GM12874 (cell line): ENCODE measurements around the gene RBFA.

Experiments
- TF ChIP-seq, protein P1 (sequence below): IDR thresholded peaks from 2 replicates; pipeline ENCODE4 v1.5.1; 2011; ENCODE audit warnings: low read depth, mild to moderate bottlenecking, control low read depth, low read length, moderate library complexity; ENCODE audit not compliant: insufficient read depth

Gene RBFA

DNA sequence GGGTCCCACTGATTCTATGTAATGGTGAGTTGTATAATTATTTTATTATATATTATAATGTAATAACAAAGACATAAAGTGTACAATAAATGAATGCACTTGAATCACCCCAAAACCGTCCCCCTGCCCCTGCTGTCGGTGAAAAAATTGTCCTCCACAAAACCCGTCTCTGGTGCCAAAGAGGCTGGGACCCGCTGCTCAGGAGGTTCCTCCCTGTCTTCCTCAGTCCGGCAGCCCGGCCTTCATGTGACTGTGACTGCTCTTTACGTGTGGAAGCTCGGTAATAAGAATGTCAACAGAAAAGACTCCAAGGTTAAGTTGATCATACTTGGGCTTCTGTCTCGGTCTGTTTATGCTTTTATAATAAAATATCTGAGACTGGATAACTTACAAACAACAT, 42.1 kb downstream of the RBFA start:
- TF ChIP-seq, protein P1, sequence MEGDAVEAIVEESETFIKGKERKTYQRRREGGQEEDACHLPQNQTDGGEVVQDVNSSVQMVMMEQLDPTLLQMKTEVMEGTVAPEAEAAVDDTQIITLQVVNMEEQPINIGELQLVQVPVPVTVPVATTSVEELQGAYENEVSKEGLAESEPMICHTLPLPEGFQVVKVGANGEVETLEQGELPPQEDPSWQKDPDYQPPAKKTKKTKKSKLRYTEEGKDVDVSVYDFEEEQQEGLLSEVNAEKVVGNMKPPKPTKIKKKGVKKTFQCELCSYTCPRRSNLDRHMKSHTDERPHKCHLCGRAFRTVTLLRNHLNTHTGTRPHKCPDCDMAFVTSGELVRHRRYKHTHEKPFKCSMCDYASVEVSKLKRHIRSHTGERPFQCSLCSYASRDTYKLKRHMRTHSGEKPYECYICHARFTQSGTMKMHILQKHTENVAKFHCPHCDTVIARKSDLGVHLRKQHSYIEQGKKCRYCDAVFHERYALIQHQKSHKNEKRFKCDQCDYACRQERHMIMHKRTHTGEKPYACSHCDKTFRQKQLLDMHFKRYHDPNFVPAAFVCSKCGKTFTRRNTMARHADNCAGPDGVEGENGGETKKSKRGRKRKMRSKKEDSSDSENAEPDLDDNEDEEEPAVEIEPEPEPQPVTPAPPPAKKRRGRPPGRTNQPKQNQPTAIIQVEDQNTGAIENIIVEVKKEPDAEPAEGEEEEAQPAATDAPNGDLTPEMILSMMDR = no peak

DNA sequence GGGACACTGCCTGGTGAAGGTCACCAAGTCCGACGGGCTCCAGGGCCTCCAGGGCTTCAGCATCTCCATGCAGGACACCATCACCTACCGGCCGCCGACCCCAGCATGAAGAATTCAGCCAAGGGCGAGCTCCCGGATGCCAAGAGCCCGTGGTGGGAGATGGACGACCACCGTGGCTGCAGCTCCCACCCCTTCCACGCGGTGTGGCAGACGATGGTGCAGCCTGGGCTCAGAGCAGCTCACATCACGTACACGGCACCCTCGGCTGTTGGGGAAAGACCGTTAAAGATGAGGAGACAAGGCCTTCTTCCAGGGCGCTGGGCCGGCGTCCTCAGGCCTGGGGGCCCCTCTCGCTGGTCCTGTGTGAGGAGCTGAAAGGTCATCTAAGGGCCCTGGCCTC, 43.6 kb downstream of the RBFA start:
- TF ChIP-seq, protein P1 = no peak
